ENCODE results near the gene ROPN1B.

ROPN1B gene

GRCh38 chr3:126025862-126026261 is 56.9 kb downstream of the ROPN1B start:
- TF ChIP-seq ZNF366 (tag by site-specific recombination; conservative IDR thresholded peaks at IDR 0.05) = no peak
- Histone ChIP-seq H3K9me3 (ENCODE audit: control insufficient read depth, insufficient read depth, low read depth, low read length) (no peaks in the 10 kb centered on the region), H3K4me1 (ENCODE audit: control insufficient read depth, insufficient read depth, low read length) (no peaks in the 10 kb centered on the region), H3K4me3 (ENCODE audit: low read depth, low read length) (no peak overlapping the region), H3K36me3 (ENCODE audit: control insufficient read depth in 2 of 2, insufficient read depth in 1 of 2, low read length in 2 of 2) (peaks cover 0 to 43% of the 10 kb centered on the region in 2 experiments; a peak in 1 of 3 replicates), H3K27ac (ENCODE audit: extremely low read depth, low read depth, low read length) (no peak overlapping the region)
- POLR2A ChIA-PET = no interaction called here
- CTCF ChIA-PET = no interaction called here

GRCh38 chr3:126026277-126026751 is 57.3 kb downstream of the ROPN1B start:
- Histone ChIP-seq H3K4me3 (ENCODE audit: low read depth, low read length) (no peak overlapping the region), H3K9me3 (ENCODE audit: control insufficient read depth, insufficient read depth, low read depth, low read length) (no peaks in the 10 kb centered on the region), H3K27ac (ENCODE audit: extremely low read depth, low read depth, low read length) (no peak overlapping the region), H3K4me1 (ENCODE audit: control insufficient read depth, insufficient read depth, low read length) (no peaks in the 10 kb centered on the region), H3K36me3 (ENCODE audit: control insufficient read depth in 2 of 2, insufficient read depth in 1 of 2, low read length in 2 of 2) (peaks cover 0 to 43% of the 10 kb centered on the region in 2 experiments; a peak in 1 of 3 replicates)
- ChIA-PET POLR2A (no interaction called here), CTCF (no interaction called here)
- TF ChIP-seq ZNF146 (tag by site-specific recombination; IDR thresholded peaks at IDR 0.05) (no peak), OSR2 (tag by site-specific recombination; IDR thresholded peaks at IDR 0.05) (no peak), AEBP2 (tag by site-specific recombination; IDR thresholded peaks at IDR 0.05; ENCODE audit: borderline replicate concordance) (no peak), ZNF521 (tag by site-specific recombination; IDR thresholded peaks at IDR 0.05) (no peak), ZXDB (tag by site-specific recombination; IDR thresholded peaks at IDR 0.05) (no peak), PBX3 (CRISPR knock-in tag; IDR thresholded peaks at IDR 0.05) (no peak), KLF10 (tag by site-specific recombination; IDR thresholded peaks at IDR 0.05) (no peak), ZNF645 (tag by site-specific recombination; IDR thresholded peaks at IDR 0.05) (no peak), ZNF426 (tag by site-specific recombination; IDR thresholded peaks at IDR 0.05) (no peak), ZBTB20 (tag by site-specific recombination; IDR thresholded peaks at IDR 0.05) (no peak), ZNF707 (tag by site-specific recombination; IDR thresholded peaks at IDR 0.05) (no peak), ZNF140 (tag by site-specific recombination; IDR thresholded peaks at IDR 0.05) (no peak), ZNF624 (tag by site-specific recombination; IDR thresholded peaks at IDR 0.05) (no peak), ZNF76 (tag by site-specific recombination; IDR thresholded peaks at IDR 0.05; ENCODE audit: borderline replicate concordance, low read depth) (no peak), ZNF184 (tag by site-specific recombination; IDR thresholded peaks at IDR 0.05) (no peak), HOXA7 (CRISPR knock-in tag; IDR thresholded peaks at IDR 0.05; ENCODE audit: borderline replicate concordance) (no peak), SP3 (tag by site-specific recombination; IDR thresholded peaks at IDR 0.05) (no peak), ZNF155 (tag by site-specific recombination; IDR thresholded peaks at IDR 0.05) (no peak), ZSCAN18 (tag by site-specific recombination; IDR thresholded peaks at IDR 0.05) (no peak), ZNF654 (tag by site-specific recombination; IDR thresholded peaks at IDR 0.05; ENCODE audit: low read depth) (no peak)

Data from HEK293 (cell line).